IPS-11a (cell line): Measurements from ENCODE around the gene TNNC2.

Experiments
- H3K4me3 ChIP-seq: one replicate; pipeline ENCODE4 v1.5.1; 2013; ENCODE audit warnings: low read depth, low read length, control low read depth

Gene TNNC2

DNA sequence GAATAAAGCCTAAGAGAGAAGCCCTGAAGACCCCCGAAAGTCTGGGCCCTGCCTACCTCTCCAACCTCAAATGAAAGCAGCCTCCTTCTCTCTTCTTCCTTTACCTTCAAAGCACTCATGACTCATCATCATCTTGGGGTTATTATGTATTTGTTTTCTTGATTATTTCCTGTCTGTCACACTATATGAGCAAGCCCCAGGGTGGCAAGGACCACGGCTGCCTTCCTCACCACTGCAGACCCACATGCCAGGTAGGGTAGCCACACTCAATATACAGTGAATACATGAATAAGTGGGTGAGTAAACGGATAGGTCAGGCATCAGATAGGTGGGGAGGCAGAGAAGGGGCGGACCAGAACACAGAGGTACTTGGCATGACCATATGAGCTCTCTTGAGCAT, 44.2 kb downstream of the TNNC2 start:
- H3K4me3 ChIP-seq: no peak overlapping the region

DNA sequence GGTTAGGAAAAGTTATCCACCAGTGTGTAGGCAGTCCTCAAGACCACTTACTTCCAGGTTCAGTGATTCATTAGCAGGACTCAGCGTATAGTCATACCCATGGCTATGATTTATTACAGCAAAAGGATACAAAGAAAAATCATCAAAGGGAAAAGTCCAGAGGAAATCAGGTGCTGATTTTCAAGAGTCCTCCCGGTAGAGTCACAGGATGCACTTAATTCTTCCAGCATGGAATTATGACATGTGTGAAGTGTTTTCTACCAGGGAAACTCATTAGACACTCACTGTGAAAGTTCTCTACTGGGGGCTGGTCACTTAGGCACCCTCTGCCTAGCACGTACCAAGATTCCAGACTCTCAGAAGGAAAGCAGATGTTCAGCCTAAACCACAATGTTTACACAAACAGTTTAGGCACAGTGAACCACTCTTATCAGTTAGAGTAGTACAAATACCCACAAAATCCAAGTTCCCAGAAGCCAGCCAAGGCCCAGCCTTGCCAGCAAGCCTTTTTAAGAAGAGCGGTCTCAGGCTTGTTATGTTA, 45.7 kb downstream of the TNNC2 start:
- no peak overlapping the region for H3K4me3 ChIP-seq

GRCh38 chr20:45780159-45780558, 47.0 kb downstream of the TNNC2 start:
- H3K4me3 ChIP-seq: no peak overlapping the region

DNA sequence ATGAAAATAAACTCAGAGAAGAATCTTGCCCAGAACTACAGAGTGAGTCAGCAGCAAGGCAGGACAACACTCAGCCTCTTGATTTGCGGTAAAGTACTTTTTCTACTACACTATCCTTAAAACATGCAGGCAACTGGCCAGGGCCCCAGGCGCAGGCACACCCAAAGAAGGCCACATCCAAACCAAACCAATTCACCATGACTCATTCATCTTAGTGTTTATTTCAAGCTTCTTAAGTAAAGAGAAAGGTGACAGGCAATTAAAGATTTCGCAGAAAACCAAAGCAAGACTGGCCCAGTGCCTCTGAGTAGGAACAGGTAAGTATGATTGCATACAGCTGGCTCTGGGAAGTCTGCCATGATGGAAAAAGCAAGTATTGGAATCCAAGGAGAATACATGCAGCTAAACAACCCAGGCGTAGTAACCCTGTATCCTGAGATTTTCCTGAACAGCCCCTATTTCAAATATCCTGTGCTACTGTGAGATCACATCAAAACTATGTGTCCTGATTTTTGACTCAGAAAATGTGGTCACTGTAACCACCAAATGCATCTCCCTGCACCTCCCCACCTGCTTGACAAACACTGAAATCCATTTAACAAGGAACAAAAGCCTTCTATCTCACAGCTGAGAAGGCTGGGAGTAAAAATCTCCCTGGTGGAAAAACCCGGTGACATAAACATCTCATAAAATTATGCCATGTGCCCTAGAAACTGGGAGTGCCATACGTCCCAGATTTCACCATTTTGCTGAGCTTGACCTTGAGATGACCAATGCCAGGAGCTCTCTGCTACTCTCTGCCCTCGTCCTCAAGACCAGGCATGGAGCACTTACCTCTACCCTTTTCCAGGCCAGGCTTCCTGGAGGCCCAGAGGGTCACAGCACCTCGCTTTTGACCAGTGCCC, 47.8 kb downstream of the TNNC2 start:
- no peak overlapping the region for H3K4me3 ChIP-seq

- H3K4me3 ChIP-seq: no peak overlapping the region
These were observed 50.2 kb downstream of the TNNC2 start for GRCh38 chr20:45776931-45777330.

DNA sequence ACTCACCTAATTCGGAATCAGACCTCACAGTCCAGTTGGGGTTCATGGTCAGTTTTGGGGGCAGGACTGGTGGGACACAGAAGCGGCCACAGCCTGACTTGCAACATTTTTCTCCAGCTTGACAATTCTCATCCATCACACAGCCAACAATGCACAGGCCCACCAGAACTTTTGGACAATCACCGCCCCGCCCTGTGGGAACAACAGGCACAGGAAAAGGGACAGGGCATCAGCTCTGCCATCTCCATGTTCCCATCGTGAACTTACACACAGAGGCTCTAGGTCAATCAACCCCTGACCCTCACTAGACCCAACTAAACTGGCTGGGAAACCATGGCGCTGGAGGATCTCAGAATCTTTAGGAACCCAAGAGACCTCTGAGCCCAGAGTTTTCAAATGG, 51.7 kb downstream of the TNNC2 start:
- no peak overlapping the region for H3K4me3 ChIP-seq

GRCh38 chr20:45774945-45775344, 52.2 kb downstream of the TNNC2 start:
- H3K4me3 ChIP-seq: no peak overlapping the region
